HG02973 (cell line): ENCODE measurements around the gene UROS.

Source experiments
- ATAC-seq: cut with Tn5 transposase; IDR thresholded peaks from one replicate; pipeline ENCODE4 v1.9.1; 2021; ENCODE audit warnings: moderate library complexity; ENCODE audit not compliant: unreplicated experiment

Gene UROS

DNA sequence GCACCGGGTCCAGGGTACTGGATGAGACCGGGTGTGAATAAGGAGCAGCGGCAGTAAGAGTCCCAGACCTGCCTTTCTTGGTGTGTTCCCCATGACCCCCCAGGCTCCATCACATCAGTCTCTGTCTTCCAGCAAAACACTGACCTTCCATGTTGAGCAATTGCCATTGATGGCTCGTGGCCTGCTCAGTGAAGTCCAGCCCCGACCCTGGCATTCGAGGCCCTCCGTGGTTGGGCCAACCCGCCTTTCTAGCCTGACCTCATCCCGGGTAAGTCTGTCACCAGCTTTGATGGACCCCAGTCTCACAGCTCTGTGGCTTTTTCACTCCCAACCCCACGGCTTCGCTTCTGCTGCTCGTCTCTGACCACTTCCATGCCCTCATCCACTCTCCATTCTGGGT, 53.9 kb downstream of the UROS start:
- no peak for ATAC-seq

DNA sequence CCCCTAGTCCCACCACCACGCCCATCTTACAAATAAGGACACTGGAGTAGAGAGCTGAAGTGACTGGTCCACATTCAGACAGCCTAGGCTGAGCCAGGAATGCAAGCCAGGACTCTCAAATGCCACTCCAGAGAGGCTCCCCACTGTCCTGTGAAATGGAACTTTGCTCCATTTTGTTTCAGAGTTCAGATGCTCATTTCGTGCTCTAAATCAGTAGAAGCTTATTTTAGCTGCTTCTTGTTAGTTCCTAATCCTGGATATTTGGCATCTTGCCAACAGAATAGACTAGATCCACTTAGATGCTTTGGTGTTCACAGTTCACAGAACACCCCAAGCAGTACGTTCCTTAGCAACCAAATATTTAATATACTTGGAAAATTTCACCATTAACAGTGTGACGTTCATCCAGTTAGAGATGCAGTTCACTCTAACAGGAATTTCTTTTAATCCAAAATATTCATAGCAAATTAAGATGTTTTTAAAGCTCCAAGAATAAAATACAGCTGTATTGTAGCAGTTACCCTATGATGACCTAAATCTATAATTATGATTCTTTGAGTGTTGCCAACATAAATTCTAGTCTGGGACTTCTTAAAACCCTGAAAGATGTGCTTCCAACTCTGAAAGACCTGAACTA, 54.7 kb downstream of the UROS start:
- no peak for ATAC-seq

DNA sequence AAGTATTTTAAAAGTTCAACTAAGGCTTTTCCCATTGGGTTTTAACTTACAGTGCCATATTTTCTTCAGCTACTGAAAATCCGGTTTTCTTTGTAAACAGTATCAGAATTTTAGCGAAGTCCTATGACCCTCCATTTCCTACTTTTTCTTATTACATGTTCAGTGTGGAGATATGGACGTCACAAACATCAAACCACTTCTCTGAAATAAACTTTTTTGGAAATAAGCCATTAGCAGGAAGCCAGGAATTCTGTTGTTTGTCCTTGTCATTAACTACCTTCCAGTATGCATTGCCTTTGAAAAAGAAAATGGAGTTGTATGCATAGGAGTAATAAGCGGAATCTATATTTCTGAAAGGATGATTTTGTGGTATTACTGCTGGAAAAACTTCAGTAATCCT, 56.5 kb downstream of the UROS start:
- ATAC-seq, result no peak

DNA sequence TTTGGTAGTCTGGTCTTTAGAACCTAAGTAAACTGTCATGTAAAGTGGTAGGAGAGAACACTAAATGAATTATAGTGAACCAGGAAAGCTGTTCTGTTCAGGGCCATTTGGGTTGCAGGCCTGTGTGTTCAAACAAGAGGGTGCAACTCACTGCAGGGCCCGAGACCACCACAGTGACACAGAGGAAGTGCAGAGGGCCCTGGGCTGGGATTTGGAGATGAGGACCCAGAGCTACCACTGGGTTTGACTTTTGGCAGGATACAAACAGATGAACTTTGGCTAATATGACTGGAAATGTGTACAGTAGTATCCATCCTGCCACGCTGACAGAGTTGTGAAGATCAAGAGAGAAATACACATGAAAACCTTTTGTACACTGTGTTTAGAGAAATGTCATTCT, 57.2 kb downstream of the UROS start:
- no peak for ATAC-seq

DNA sequence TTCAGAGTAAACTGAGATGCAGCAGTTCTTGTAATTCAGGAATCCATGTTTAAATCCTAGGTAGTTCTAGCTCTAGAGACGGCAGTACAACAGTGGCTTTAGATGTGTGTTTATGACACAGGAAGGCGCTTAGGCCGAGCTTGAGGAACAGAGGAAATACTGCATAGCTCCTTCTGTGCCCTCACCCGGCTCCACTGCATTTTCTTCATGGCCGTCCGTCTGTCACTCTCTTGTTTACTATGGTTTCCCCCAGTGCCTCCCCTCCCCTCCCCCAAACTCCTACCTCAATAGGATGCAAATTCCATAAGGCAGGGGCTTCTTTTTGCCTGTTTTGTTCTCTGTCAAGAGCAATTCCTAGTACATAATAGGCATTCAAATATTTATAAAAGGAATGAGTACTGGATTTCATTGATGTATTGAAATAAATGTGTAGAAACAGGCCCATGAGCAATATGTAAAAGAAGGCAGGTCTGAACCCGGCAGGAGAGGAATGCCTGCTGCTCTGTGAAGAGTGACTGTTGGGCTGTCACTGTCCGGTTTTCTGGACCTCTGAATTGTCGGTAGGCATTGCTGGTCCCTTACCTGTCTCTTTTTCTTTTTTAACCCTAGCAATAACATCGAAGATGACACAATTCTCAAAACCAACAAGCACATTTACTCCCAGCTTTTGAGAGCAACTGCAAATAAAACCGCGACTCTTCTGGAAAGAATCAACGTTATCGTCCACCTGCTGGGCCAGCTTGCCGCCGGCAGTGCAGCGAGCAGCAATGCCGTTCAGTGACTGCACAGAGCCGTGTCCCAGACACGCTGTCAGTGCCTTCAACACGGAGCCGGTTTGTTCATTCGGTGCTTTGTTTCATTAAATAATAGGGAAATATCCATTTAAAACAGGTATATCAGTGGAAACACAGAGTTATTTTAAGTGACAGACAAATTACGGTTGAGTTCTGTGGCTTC, 60.1 kb downstream of the UROS start:
- ATAC-seq, result no peak

DNA sequence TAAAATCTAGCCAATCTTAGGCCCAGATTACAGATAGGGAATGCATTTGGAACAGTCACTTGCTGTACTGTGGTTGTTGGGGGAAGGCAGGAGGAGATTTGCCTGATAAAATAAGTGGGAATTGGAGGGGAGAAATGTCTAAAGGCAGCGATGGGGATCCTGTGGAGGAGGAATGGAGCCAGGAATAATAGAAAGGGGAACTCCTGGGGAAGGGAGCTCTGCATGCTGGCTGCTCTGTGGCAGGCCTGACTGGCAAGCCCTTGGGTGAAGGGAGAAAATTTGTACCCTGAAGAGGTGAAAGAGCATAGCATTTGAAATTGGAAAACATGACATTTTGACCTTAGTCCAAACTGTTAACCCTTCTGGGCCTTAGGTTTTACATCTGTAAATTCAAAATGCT, 61.1 kb downstream of the UROS start:
- no peak for ATAC-seq

DNA sequence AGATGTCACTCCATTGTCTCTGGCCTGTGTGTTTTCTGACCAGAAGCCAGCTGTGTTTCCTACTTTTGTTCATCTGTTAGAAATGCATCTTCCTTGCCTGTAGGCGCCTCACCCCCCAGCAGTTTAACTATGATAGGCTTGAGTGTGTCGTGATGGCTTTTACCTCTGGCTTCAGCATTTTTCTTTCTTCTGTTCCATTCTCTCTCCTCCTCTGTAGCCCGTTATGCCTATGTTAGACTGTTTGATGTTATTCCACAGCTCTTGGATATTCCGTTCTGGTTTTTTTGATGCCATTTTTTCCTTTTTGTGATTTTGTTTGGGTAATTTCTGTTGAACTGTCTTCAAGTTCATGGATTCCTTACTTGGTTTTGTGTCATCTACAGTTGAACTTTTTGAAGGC, 65.3 kb downstream of the UROS start:
- ATAC-seq, result no peak

DNA sequence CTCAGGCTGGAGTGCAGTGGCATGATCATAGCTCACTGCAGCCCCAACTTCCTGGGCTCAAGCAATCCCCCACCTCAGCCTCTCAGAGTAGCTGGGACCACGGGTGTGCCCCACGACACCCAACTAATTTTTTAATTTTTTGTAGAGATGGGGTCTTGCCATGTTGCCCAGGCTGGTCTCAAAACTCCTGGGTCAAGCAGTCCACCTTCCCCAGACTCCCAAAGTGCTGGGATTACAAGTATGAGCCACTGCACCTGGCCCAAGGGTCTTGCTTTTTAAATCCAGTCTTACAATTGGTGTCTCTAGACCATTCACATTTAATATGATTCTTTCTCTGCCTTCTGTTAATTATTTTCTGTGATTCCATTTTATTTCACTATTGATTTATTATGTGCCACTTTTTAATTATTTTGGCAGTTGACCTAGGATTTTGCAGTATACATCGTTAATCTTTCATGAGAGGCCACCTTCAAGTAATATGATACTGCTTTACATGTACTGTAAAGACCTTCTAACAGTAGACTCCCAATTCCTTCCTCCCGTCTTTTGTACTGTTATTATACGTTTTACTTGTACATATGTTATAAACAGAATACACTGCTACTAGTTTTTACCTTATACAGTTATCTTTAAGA, 66.1 kb downstream of the UROS start:
- ATAC-seq, result no peak

DNA sequence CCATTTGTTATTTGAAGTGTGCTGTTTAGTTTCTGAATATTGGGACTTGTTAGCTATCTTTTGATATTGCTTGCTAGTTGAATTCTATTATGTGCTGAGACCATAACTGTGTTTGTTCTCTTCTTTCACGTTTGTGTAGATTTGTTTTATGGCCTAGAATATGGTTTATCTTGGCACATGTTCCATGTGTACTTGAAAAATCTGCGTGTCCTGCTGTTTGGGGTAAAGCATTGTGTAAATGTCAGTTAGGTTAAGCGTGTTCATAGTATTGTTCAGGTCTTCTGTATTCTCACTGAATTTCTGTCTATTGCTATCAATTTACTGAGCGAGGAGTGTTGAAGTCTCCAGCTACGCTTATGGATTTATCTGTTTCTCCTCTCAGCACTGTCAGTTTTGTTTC, 66.9 kb downstream of the UROS start:
- no peak for ATAC-seq

DNA sequence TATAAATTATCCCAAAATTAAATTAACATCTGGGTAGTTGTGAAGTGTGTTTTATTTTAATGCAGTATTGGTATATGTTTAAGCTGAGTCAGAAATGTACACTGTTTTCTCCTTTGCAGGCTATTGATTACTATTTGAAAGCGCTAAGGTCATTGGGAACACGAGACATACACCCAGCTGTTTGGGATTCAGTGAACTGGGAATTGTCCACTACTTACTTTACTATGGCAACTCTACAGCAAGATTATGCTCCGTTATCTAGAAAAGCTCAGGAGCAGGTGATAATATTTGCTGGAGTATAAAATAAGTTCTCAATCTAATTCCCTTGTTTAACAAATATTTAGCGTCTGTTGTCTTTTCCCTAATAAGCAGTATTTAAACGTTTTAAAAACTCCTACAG, 75.6 kb downstream of the UROS start:
- ATAC-seq, result no peak

DNA sequence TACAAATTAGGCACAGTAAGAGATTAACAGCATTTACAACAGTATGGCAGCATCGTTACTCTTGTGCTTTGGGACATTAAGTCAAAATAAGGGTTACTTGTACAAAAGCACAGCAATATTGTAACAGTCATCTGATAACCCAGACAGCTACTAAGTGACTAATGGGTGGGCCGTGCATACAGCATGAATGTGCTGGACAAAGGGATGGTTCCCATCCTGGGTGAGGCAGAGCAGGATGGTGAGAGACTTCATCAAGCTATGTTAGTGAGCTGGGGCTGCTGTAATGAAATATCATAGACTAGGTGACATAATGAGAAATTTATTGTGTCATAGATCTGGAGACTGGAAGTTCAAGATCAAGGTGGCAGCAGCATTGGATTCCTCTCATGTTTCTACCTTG, 78.1 kb downstream of the UROS start:
- ATAC-seq, result no peak

DNA sequence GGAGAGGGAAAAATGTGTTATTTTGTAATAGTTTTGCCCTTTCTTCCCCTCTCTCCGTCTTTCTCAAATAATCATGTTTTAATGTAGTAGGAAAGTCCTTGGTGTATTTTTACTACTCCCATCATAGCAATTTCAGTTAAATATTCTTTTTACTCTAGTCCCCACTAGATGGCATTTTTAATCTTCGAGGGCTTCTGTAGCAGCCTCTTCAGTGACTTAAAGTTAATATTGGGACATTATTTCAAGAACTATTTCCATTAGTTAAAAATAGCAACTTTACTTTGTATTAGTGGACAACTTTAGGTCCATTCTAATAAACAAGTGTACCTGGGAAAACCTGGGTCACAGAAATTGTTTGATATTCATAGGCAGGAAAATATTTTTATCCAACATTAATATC, 80.6 kb downstream of the UROS start:
- ATAC-seq, result no peak

DNA sequence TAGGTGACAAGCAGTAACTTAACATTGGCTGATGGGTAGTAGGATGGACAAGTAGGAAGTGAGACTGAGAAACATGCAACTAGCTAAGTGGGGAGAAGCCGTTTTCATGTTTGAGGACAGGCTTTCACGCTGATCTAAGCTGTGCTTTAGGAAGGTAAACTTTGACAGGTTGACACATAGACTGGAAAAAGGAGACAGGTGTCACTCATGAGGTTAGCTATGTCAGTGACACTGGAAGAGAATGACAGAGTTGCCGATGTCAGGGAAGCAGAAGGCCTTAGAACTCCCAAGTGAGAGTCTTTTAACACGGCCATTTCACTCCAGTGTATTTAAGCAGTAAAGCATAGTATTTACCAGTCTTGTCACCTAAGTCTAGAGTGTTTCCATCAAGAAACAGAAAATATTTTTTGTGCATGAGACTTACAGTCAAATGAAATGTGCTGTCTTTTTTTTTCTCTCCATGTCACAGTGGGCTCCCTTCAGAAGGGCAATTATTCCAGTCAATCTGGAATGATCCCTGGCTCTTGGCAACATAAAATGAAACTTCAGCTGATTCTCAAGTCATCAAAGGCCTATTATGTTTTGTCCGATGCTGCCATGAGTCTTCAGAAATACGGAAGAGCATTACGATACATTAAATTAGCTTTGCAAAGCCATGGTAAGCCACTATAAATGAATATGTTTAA, 82.9 kb downstream of the UROS start:
- no peak for ATAC-seq
